HEK293T (cell line): Measurements from ENCODE around the gene CUL3.
"Not testable (repeated sequence)": the region's sequence is repeated elsewhere in the genome, so short reads cannot be mapped to it uniquely, and the experiment has no call there.

ENCODE experiments used
- CTCF ChIA-PET: fragments of 350-600 bp; formaldehyde crosslinking; extraction: SDS; loops from one replicate; lab custom pipeline; 2021; ENCODE audit warnings: antibody characterized with exemption, inconsistent platforms; lab: Yijun Ruan, JAX
- POLR2A ChIA-PET: fragments of 350-600 bp; formaldehyde crosslinking; extraction: SDS; loops from one replicate; lab custom pipeline; 2020; ENCODE audit warnings: antibody characterized with exemption, inconsistent platforms; lab: Yijun Ruan, JAX
- DNase-seq: peaks from one replicate; pipeline ENCODE4 v3.0.0; 2012; ENCODE audit warnings: mixed read lengths; ENCODE audit errors: extremely low spot score
- ARNT ChIP-seq: fragments of 450-650 bp; IDR thresholded peaks from 2 replicates; pipeline ENCODE4 v1.6.1; 2017; ENCODE audit warnings: mild to moderate bottlenecking
- BHLHE40 ChIP-seq: fragments of 450-650 bp; IDR thresholded peaks from 2 replicates; pipeline ENCODE4 v1.6.1; 2016; ENCODE audit warnings: mild to moderate bottlenecking, moderate library complexity, borderline replicate concordance
- CTBP1 ChIP-seq: fragments of 450-650 bp; IDR thresholded peaks from 2 replicates; pipeline ENCODE4 v1.6.1; 2016; ENCODE audit warnings: borderline replicate concordance
- ELF4 ChIP-seq: fragments of 450-650 bp; IDR thresholded peaks from 2 replicates; pipeline ENCODE4 v1.6.1; 2017; ENCODE audit warnings: antibody characterized with exemption
- FOXA1 ChIP-seq: fragments of 450-650 bp; IDR thresholded peaks from 2 replicates; pipeline ENCODE4 v1.6.1; 2016; ENCODE audit warnings: mild to moderate bottlenecking
- FOXK2 ChIP-seq: fragments of 450-650 bp; IDR thresholded peaks from 2 replicates; pipeline ENCODE4 v1.6.1; 2016; ENCODE audit warnings: mild to moderate bottlenecking
- FOXM1 ChIP-seq: fragments of 450-650 bp; IDR thresholded peaks from 2 replicates; pipeline ENCODE4 v1.6.1; 2017; ENCODE audit warnings: mild to moderate bottlenecking, borderline replicate concordance
- HDGF ChIP-seq: fragments of 450-650 bp; IDR thresholded peaks from 2 replicates; pipeline ENCODE4 v1.6.1; 2017; ENCODE audit warnings: antibody characterized with exemption, borderline replicate concordance
- L3MBTL2 ChIP-seq: fragments of 450-650 bp; conservative IDR thresholded peaks from 2 replicates; pipeline ENCODE4 v1.6.1; 2016; ENCODE audit warnings: mild to moderate bottlenecking
- LEF1 ChIP-seq: fragments of 450-650 bp; IDR thresholded peaks from 2 replicates; pipeline ENCODE4 v1.6.1; 2017; ENCODE audit warnings: mild to moderate bottlenecking, borderline replicate concordance
- NFRKB ChIP-seq: fragments of 450-650 bp; IDR thresholded peaks from 2 replicates; pipeline ENCODE4 v1.6.1; 2016; ENCODE audit warnings: mild to moderate bottlenecking, moderate library complexity
- SP1 ChIP-seq: fragments of 450-650 bp; IDR thresholded peaks from 2 replicates; pipeline ENCODE4 v1.6.1; 2017
- SUZ12 ChIP-seq: fragments of 450-650 bp; IDR thresholded peaks from 2 replicates; pipeline ENCODE4 v1.6.1; 2016; ENCODE audit warnings: mild to moderate bottlenecking
- TARDBP ChIP-seq: fragments of 450-650 bp; IDR thresholded peaks from 2 replicates; pipeline ENCODE4 v1.6.1; 2016
- ZNF384 ChIP-seq: fragments of 450-650 bp; IDR thresholded peaks from 2 replicates; pipeline ENCODE4 v1.6.1; 2016
- TF ChIP-seq, protein P1 (sequence below): fragments of 450-650 bp; IDR thresholded peaks from 2 replicates; pipeline ENCODE4 v1.6.1; 2016

Gene CUL3

GRCh38 chr2:224520064-224520463 is 65.1 kb downstream of the CUL3 start:
- no peak for DNase-seq
- CTCF ChIA-PET = no interaction called here
- TF ChIP-seq FOXA1 (no peak), CTBP1 (no peak), LEF1 (no peak), L3MBTL2 (no peak), SP1 (no peak), FOXK2 (no peak), NFRKB (no peak), BHLHE40 (no peak), TARDBP (no peak), ELF4 (no peak), ARNT (no peak), FOXM1 (no peak), SUZ12 (no peak)
- TF ChIP-seq, protein P1, sequence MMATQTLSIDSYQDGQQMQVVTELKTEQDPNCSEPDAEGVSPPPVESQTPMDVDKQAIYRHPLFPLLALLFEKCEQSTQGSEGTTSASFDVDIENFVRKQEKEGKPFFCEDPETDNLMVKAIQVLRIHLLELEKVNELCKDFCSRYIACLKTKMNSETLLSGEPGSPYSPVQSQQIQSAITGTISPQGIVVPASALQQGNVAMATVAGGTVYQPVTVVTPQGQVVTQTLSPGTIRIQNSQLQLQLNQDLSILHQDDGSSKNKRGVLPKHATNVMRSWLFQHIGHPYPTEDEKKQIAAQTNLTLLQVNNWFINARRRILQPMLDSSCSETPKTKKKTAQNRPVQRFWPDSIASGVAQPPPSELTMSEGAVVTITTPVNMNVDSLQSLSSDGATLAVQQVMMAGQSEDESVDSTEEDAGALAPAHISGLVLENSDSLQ = no peak
- POLR2A ChIA-PET = no interaction called here

DNA sequence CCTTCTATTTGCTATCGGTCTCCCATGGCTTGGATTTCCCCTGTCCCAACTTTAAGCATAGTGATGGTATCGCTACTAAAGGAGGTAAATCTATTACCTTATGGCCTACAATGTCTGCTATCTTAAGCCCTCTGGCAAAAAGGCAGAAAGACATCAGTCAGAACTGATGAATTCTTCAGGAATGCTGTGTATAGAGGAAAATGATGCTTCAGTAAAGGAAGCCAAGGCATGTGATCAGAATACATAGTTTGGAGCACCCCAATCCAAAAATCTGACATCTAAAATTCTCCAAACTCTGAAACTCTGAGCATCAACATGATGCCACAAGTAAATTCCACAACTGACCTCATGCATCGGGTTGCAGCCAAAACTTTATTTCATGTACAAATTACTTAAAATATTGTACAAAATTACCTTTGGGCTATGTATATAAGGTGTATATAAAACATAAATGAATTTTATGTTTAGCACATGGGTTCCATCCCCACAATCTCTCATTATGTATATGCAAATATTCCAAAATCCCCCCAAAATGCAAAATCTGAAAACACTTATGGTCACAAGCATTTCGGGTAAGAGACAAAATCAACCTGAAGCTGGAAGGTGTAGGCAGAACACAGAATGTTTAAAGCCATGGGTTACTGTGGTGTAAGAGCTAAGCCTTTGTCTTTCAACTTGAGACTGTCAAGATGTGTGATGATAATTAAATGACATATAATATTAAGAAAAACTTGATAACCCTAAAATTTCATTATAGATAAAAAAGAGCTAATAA is 66.2 kb downstream of the CUL3 start:
- TF ChIP-seq ARNT (no peak), FOXA1 (no peak), TARDBP (no peak), ZNF384 (no peak), SUZ12 (no peak)
- POLR2A ChIA-PET = no interaction called here
- CTCF ChIA-PET = no interaction called here
- DNase-seq = no peak

- ChIA-PET POLR2A (no interaction called here), CTCF (no interaction called here)
- TF ChIP-seq SP1 (no peak), HDGF (no peak), LEF1 (no peak), CTBP1 (no peak)
- no peak for DNase-seq
These were observed 67.2 kb downstream of the CUL3 start for GRCh38 chr2:224517963-224518362.

DNA sequence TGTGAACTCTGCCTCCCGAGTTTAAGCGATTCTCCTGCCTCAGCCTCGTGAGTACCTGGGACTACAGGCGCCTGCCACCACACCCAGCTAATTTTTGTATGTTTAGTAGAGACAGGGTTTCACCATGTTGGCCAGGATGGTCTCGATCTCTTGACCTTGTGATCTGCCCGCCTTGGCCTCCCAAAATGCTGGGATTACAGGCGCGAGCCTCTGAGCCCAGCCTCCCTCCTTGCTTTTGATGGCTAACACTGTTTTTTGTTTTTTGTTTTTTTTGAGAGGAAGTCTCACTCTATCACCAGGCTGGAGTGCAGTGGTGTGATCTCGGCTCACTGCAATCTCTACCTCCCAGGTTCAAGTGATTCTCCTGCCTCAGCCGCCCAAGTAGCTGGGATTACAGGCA is 68.8 kb downstream of the CUL3 start:
- POLR2A ChIA-PET, CTCF ChIA-PET, DNase-seq: not testable (repeated sequence)

DNA sequence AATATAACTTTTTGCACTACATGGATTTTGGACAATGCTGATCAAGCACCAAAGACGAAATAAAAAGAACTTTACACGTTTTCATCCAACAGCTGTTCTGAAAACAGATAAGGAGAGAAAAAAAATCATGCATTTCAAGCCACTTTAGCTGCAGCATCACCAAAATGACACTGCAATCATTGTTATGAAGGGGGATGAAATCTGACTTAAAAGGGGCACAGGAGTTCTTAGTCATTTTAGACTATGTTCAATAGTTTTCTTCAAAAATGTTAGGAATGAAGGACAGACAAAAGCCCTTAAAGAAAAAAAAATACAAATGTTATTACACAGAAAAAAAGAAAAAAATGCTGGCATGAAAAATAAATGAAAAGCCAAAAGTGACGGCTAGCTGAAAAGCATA is 71.2 kb downstream of the CUL3 start:
- CTCF ChIA-PET = no interaction called here
- POLR2A ChIA-PET = no interaction called here
- DNase-seq = no peak
- TF ChIP-seq, protein P1 = no peak
- no peak for TF ChIP-seq CTBP1
- TF ChIP-seq SUZ12 = no peak
- no peak for TF ChIP-seq FOXA1
- TF ChIP-seq LEF1 = no peak
- no peak for TF ChIP-seq L3MBTL2
- no peak for TF ChIP-seq SP1
- TF ChIP-seq FOXK2 = no peak
- no peak for TF ChIP-seq ARNT
- TF ChIP-seq TARDBP = no peak
- no peak for TF ChIP-seq BHLHE40
- TF ChIP-seq ZNF384 = no peak
- no peak for TF ChIP-seq NFRKB
- TF ChIP-seq FOXM1 = no peak
- TF ChIP-seq HDGF = no peak
- TF ChIP-seq ELF4 = no peak

DNA sequence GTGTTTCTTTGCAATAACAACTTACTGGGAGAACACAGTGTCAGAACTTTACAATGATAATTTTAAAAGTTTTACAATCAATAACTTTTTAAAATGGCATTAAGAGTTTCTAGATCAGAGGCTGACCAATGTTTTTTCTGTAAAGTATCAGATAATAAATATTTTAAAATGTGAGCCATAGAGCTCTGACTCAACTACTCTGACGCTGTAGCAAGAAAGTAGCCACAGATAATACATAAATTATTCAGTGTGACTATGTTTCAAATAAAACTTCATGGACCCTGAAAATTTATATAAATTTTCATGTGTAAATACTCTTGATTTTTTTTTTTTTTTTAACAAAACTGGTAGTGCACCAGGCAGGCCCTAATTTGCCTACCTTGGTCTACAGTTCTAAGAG is 77.4 kb downstream of the CUL3 start:
- DNase-seq = no peak
- POLR2A ChIA-PET = no interaction called here
- CTCF ChIA-PET = interaction anchor here (0.7 kb wide), 1 partner anchor 10 kb away, joined by 7 read pairs; no protein-coding TSS in a partner anchor
- TF ChIP-seq LEF1 (no peak), L3MBTL2 (no peak), SP1 (no peak), ELF4 (no peak), FOXM1 (no peak), FOXK2 (no peak), NFRKB (no peak)

GRCh38 chr2:224506494-224506893 is 78.7 kb downstream of the CUL3 start:
- ChIA-PET CTCF (no interaction called here), POLR2A (no interaction called here)
- no peak for DNase-seq
- TF ChIP-seq, protein P1 = no peak
- TF ChIP-seq BHLHE40 = no peak
- no peak for TF ChIP-seq SP1
- no peak for TF ChIP-seq ELF4
- no peak for TF ChIP-seq HDGF
- TF ChIP-seq LEF1 = no peak
- no peak for TF ChIP-seq FOXK2
